Thyroid gland (tissue), 4 donors: ENCODE measurements around the gene MAEA.

Experiments
- POLR2A ChIP-seq, 2 donors: fragments of 450-650 bp; IDR thresholded peaks; one replicate each; pipeline ENCODE4 v1.6.1; 2017; ENCODE audit warnings: antibody characterized with exemption in 2 of 2, mild to moderate bottlenecking in 2 of 2, moderate library complexity in 1 of 2
- TF ChIP-seq, protein P1 (sequence below), 6 experiments: fragments of 200-600 bp in 3 of 6; fragments of 450-650 bp in 3 of 6; sonication (generic) in 3 of 6; IDR thresholded peaks; one replicate each; pipeline ENCODE4 v1.5.1; 2016 to 2019; ENCODE audit warnings: antibody characterized with exemption in 6 of 6, mild to moderate bottlenecking in 2 of 6, inconsistent platforms in 1 of 6, moderate library complexity in 1 of 6

DNA sequence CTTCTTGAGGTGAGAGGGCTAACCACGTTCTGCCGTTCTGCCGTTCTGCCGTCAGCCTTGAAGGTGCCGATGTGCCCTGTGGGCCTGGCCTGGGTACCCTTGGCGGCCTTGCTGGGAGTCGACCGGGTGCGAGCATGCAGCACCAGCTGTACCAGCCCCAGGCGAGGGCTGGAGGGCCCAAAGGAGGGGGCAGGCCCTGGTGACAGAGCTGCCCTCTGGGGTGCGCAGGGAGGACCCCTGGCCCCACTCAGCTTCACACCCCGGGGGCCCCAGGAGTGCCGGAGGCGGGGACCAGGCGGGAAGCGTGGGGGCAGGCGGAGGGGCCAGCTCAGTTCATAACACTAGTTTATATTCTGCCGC lies 79.4 kb downstream of the MAEA start:
- TF ChIP-seq, protein P1, sequence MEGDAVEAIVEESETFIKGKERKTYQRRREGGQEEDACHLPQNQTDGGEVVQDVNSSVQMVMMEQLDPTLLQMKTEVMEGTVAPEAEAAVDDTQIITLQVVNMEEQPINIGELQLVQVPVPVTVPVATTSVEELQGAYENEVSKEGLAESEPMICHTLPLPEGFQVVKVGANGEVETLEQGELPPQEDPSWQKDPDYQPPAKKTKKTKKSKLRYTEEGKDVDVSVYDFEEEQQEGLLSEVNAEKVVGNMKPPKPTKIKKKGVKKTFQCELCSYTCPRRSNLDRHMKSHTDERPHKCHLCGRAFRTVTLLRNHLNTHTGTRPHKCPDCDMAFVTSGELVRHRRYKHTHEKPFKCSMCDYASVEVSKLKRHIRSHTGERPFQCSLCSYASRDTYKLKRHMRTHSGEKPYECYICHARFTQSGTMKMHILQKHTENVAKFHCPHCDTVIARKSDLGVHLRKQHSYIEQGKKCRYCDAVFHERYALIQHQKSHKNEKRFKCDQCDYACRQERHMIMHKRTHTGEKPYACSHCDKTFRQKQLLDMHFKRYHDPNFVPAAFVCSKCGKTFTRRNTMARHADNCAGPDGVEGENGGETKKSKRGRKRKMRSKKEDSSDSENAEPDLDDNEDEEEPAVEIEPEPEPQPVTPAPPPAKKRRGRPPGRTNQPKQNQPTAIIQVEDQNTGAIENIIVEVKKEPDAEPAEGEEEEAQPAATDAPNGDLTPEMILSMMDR (IDR thresholded peaks at IDR 0.05): no peak
- no peak for TF ChIP-seq POLR2A (IDR thresholded peaks at IDR 0.05)
